Transverse colon (tissue), 3 donors: ENCODE measurements around the gene ZNF77.

ENCODE experiments used
- POLR2A ChIP-seq: fragments of 450-650 bp; IDR thresholded peaks from one replicate; pipeline ENCODE4 v1.6.1; 2016; ENCODE audit warnings: antibody characterized with exemption, mild to moderate bottlenecking, moderate library complexity
- TF ChIP-seq, protein P1 (sequence below), 5 experiments: fragments of 200-600 bp in 3 of 5; fragments of 450-650 bp in 2 of 5; sonication (generic) in 3 of 5; IDR thresholded peaks; 1 replicate in 2 of 5; 2 replicates in 3 of 5; pipeline ENCODE4 v1.5.1; 2016 to 2017; ENCODE audit warnings: antibody characterized with exemption in 5 of 5, inconsistent platforms in 3 of 5, mild to moderate bottlenecking in 2 of 5, moderate library complexity in 1 of 5

DNA sequence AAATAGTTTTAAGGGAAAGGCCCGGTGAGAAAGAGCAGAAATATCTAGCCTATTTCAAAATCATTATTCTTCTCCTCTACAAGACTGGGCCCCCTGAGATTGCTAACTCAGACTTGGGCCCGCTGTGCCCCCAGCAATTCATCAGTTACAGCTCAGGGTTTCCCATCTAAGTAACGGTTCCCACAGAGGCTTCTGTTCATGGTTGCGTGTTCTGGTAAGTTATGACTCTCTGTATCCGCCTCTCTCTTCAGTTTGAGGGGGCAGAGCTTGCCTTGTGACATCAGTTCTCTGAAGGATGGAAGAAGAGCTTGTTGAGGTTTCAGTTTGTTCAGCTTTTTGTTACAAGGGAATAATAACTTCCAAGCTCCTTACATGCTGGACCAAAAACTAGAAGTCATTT lies 32.5 kb downstream of the ZNF77 start:
- no peak for TF ChIP-seq POLR2A
- TF ChIP-seq, protein P1, sequence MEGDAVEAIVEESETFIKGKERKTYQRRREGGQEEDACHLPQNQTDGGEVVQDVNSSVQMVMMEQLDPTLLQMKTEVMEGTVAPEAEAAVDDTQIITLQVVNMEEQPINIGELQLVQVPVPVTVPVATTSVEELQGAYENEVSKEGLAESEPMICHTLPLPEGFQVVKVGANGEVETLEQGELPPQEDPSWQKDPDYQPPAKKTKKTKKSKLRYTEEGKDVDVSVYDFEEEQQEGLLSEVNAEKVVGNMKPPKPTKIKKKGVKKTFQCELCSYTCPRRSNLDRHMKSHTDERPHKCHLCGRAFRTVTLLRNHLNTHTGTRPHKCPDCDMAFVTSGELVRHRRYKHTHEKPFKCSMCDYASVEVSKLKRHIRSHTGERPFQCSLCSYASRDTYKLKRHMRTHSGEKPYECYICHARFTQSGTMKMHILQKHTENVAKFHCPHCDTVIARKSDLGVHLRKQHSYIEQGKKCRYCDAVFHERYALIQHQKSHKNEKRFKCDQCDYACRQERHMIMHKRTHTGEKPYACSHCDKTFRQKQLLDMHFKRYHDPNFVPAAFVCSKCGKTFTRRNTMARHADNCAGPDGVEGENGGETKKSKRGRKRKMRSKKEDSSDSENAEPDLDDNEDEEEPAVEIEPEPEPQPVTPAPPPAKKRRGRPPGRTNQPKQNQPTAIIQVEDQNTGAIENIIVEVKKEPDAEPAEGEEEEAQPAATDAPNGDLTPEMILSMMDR (IDR thresholded peaks at IDR 0.05), result no peak
